Chondrocyte (in vitro differentiated cells): Measurements from ENCODE around the gene ADCY5. TPM values are rescaled to one million over a fixed set of nuclear protein-coding genes. Genes with fewer than 3 reads are reported as not detected.

ENCODE experiments used
- DNase-seq: peaks from one replicate; pipeline ENCODE4 v3.0.0; 2021; ENCODE audit warnings: mixed read lengths, low spot score
- H3K27ac Mint-ChIP-seq: one replicate; pipeline ENCODE4 v1.8.0; 2021; ENCODE audit warnings: mild to moderate bottlenecking, moderate library complexity, mixed read lengths; ENCODE audit not compliant: unreplicated experiment
- H3K27me3 Mint-ChIP-seq: 2 replicates; pipeline ENCODE4 v1.8.0; 2021; ENCODE audit warnings: low read depth, mixed read lengths
- H3K36me3 Mint-ChIP-seq: 2 replicates; pipeline ENCODE4 v1.8.0; 2021; ENCODE audit warnings: low read depth, mixed read lengths
- H3K4me1 Mint-ChIP-seq: 2 replicates; pipeline ENCODE4 v1.8.0; 2021; ENCODE audit warnings: low read depth, mild to moderate bottlenecking, mixed read lengths
- H3K4me3 Mint-ChIP-seq: one replicate; pipeline ENCODE4 v1.8.0; 2021; ENCODE audit warnings: mild to moderate bottlenecking, moderate library complexity, mixed read lengths; ENCODE audit not compliant: unreplicated experiment
- H3K9me3 Mint-ChIP-seq: 2 replicates; pipeline ENCODE4 v1.8.0; 2021; ENCODE audit warnings: low read depth, mixed read lengths
- CTCF ChIP-seq: fragments of 200-600 bp; sonication (generic); IDR thresholded peaks from 2 replicates; pipeline ENCODE4 v1.5.0; 2021; ENCODE audit warnings: antibody characterized with exemption, mild to moderate bottlenecking, moderate library complexity
- total RNA-seq: library from RNA; stranded (reverse); gene quantifications from 3 replicates; pipeline ENCODE4 v1.2.1, GENCODE V29; 2021

ADCY5 gene
- total RNA-seq, 1 donor from 2014 or later, result 8.0 TPM

- Mint-ChIP-seq H3K36me3 (peaks cover 10% of the 10 kb centered on the region), H3K4me1 (peaks cover 10% of the 10 kb centered on the region), H3K27ac (no peak overlapping the region), H3K9me3 (no peaks in the 10 kb centered on the region), H3K27me3 (peaks cover 3% of the 10 kb centered on the region), H3K4me3 (no peak overlapping the region)
- no peak for TF ChIP-seq CTCF
- no peak for DNase-seq
These were observed 37.6 kb upstream of the ADCY5 start for GRCh38 chr3:123486460-123486859.

- Mint-ChIP-seq H3K9me3 (no peaks in the 10 kb centered on the region), H3K27me3 (peaks cover 8% of the 10 kb centered on the region), H3K27ac (no peak overlapping the region), H3K4me1 (peaks cover 10% of the 10 kb centered on the region), H3K36me3 (peaks cover 8% of the 10 kb centered on the region), H3K4me3 (no peak overlapping the region)
- no peak for DNase-seq
- TF ChIP-seq CTCF, result no peak
These were observed 36.7 kb upstream of the ADCY5 start for GRCh38 chr3:123485551-123485950.

- peaks cover 7% of the 10 kb centered on the region for H3K36me3 Mint-ChIP-seq
- peaks cover 20% of the 10 kb centered on the region for H3K27me3 Mint-ChIP-seq
- H3K27ac Mint-ChIP-seq, result no peak overlapping the region
- no peak overlapping the region for H3K4me3 Mint-ChIP-seq
- DNase-seq, result no peak
- no peak for TF ChIP-seq CTCF
- no peaks in the 10 kb centered on the region for H3K4me1 Mint-ChIP-seq
- no peaks in the 10 kb centered on the region for H3K9me3 Mint-ChIP-seq
These were observed 34.3 kb upstream of the ADCY5 start for GRCh38 chr3:123483146-123483545.

GRCh38 chr3:123481722-123482457, 33.0 kb upstream of the ADCY5 start:
- Mint-ChIP-seq H3K27ac (no peak overlapping the region), H3K4me1 (no peaks in the 10 kb centered on the region)

GRCh38 chr3:123481071-123481470, 32.2 kb upstream of the ADCY5 start:
- peaks cover 5% of the 10 kb centered on the region for H3K36me3 Mint-ChIP-seq

More at GRCh38 chr3:123481722-123482457, 33.0 kb upstream of the ADCY5 start:
- no peak for DNase-seq
- Mint-ChIP-seq H3K9me3 (no peaks in the 10 kb centered on the region), H3K4me3 (no peak overlapping the region), H3K36me3 (peaks cover 6% of the 10 kb centered on the region), H3K27me3 (peaks cover 32% of the 10 kb centered on the region)
- no peak for TF ChIP-seq CTCF

More at GRCh38 chr3:123481071-123481470, 32.2 kb upstream of the ADCY5 start:
- no peak overlapping the region for H3K27ac Mint-ChIP-seq
- no peak overlapping the region for H3K4me3 Mint-ChIP-seq
- H3K9me3 Mint-ChIP-seq, result no peaks in the 10 kb centered on the region
- H3K27me3 Mint-ChIP-seq, result peaks cover 38% of the 10 kb centered on the region
- DNase-seq, result no peak
- no peaks in the 10 kb centered on the region for H3K4me1 Mint-ChIP-seq
- TF ChIP-seq CTCF, result no peak
